Measurements from ENCODE around the gene TRIP10. TPM values are rescaled to one million over a fixed set of nuclear protein-coding genes. Genes with fewer than 3 reads are reported as not detected.
A peak's percentile ranks its signal among the peaks of the same experiment; 100 is the strongest.
"Not testable (repeated sequence)": the region's sequence is repeated elsewhere in the genome, so short reads cannot be mapped to it uniquely, and the experiment has no call there.

Gene TRIP10
- total RNA-seq, 2 donors from 2014 or later: 23.1 to 31.9 TPM

DNA sequence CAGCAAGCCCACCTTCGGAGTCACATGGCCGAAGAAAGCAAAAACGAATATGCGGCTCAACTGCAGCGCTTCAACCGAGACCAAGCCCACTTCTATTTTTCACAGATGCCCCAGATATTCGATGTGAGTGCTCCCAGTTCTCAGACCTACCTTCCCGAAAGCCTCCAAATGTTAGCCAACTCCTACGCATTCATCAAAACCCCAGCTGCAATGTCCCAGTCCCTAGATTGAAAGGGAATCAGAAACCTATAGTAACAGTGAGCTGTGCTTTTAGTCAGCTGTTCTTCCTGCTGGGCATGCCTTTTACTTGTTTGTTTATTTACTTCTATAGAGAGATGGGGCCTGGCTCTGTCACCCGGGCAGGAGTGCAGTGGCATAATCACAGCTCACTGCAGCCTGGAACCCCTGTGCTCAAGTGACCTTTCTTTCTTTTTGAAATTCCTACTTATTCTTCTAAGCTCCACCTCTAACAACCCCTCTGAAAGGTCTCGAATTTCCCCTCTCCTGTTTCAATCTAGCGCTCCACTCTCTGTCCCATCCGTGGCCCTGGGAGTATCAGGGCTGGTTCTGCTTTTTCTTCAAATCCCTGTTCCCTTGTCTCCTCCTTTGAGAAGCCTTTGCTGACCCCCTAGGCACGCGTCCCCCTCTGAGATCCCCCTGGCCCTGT, 4.4 kb downstream of the TRIP10 start:
- intact Hi-C loops (cut with DNase I): loop anchor here (10.0 kb wide), 2 partner anchors 121 to 229 kb away; no protein-coding TSS in a partner anchor
- H3K4me3 ChIP-seq: no peak overlapping the region
- H3K27ac ChIP-seq: peak overlapping the region; percentile 66 to 83 (median 80)
- TF ChIP-seq, protein P1, sequence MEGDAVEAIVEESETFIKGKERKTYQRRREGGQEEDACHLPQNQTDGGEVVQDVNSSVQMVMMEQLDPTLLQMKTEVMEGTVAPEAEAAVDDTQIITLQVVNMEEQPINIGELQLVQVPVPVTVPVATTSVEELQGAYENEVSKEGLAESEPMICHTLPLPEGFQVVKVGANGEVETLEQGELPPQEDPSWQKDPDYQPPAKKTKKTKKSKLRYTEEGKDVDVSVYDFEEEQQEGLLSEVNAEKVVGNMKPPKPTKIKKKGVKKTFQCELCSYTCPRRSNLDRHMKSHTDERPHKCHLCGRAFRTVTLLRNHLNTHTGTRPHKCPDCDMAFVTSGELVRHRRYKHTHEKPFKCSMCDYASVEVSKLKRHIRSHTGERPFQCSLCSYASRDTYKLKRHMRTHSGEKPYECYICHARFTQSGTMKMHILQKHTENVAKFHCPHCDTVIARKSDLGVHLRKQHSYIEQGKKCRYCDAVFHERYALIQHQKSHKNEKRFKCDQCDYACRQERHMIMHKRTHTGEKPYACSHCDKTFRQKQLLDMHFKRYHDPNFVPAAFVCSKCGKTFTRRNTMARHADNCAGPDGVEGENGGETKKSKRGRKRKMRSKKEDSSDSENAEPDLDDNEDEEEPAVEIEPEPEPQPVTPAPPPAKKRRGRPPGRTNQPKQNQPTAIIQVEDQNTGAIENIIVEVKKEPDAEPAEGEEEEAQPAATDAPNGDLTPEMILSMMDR (IDR thresholded peaks at IDR 0.05): no peak
- no peak for TF ChIP-seq POLR2A (IDR thresholded peaks at IDR 0.05)
- peaks cover 35% of the 10 kb centered on the region for H3K4me1 ChIP-seq
- DNase-seq: no peak
- WGBS, 2 donors: 89 to 94% methylated on average over 15 of the region's 15 CpGs
- H3K9me3 ChIP-seq: no peaks in the 10 kb centered on the region
- ATAC-seq: no peak
- peaks cover 4 to 18% of the 10 kb centered on the region in 2 donors for H3K36me3 ChIP-seq (replicated peaks in 1 of 2; ENCODE audit: insufficient read depth in 1 of 2, low read depth in 2 of 2)
- no peaks in the 10 kb centered on the region for H3K27me3 ChIP-seq

- intact Hi-C loops (cut with DNase I): loop anchor here (10.0 kb wide), 2 partner anchors 120 to 230 kb away; no protein-coding TSS in a partner anchor
- Histone ChIP-seq H3K9me3 (no peaks in the 10 kb centered on the region), H3K27me3 (no peaks in the 10 kb centered on the region), H3K4me1 (peaks cover 30% of the 10 kb centered on the region), H3K27ac (peak overlapping the region; percentile 66 to 83 (median 80)), H3K4me3 (no peak overlapping the region), H3K36me3 (replicated peaks in 1 of 2; ENCODE audit: insufficient read depth in 1 of 2, low read depth in 2 of 2) (peaks cover 4 to 21% of the 10 kb centered on the region in 2 donors)
- DNase-seq: peak; percentile 75 to 85 (median 79)
- 52% methylated on average over 19 to 31 of the region's 41 CpGs for WGBS, 2 donors
- ATAC-seq: peak; percentile 77
- TF ChIP-seq, protein P1 (IDR thresholded peaks at IDR 0.05): peak in 1 of 7 experiments; percentile 5
- TF ChIP-seq POLR2A (IDR thresholded peaks at IDR 0.05): no peak
Measured at GRCh38 chr19:6744381-6745301, 5.2 kb downstream of the TRIP10 start.

GRCh38 chr19:6745965-6746364, 6.5 kb downstream of the TRIP10 start:
- intact Hi-C loops (cut with DNase I): loop anchor here (10.0 kb wide), 2 partner anchors 119 to 231 kb away; no protein-coding TSS in a partner anchor
- Histone ChIP-seq H3K27ac (peak overlapping the region in 1 of 4 donors; percentile 82), H3K36me3 (replicated peaks in 1 of 2; ENCODE audit: insufficient read depth in 1 of 2, low read depth in 2 of 2) (peaks cover 9 to 21% of the 10 kb centered on the region in 2 donors), H3K9me3 (no peaks in the 10 kb centered on the region), H3K4me1 (peaks cover 29% of the 10 kb centered on the region), H3K27me3 (no peaks in the 10 kb centered on the region), H3K4me3 (no peak overlapping the region)
- DNase-seq (no peak), ATAC-seq (no peak)
- 87 to 89% methylated on average over 24 of the region's 24 CpGs for WGBS, 2 donors
- TF ChIP-seq, protein P1 (IDR thresholded peaks at IDR 0.05): no peak
- no peak for TF ChIP-seq POLR2A (IDR thresholded peaks at IDR 0.05)

- H3K27ac ChIP-seq: not testable (repeated sequence)
Measured at GRCh38 chr19:6748543-6748942, 9.1 kb downstream of the TRIP10 start.

DNA sequence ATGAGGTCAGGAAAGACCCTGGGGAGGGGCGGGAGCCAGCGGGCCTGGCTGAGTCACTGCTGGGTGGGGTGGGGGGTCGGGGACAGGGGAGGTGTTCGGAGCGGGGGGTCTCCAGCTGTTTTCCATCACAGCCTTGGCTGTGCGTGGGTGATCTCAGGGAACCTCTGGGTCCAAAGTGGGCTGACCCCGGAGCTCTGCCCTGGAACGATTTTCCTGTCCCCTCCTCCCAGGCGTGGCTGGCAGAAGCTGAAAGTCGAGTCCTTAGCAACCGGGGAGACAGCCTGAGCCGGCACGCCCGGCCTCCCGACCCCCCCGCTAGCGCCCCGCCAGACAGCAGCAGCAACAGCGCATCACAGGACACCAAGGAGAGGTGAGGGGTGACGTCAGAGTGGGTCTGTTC, 10.6 kb downstream of the TRIP10 start:
- no peak overlapping the region for H3K4me3 ChIP-seq
- no peak for ATAC-seq
- H3K27ac ChIP-seq: no peak overlapping the region
- no peak for DNase-seq
- no peaks in the 10 kb centered on the region for H3K9me3 ChIP-seq
- intact Hi-C loops (cut with DNase I): no loop called here
- peaks cover 9 to 24% of the 10 kb centered on the region in 2 donors for H3K36me3 ChIP-seq (replicated peaks in 1 of 2; ENCODE audit: insufficient read depth in 1 of 2, low read depth in 2 of 2)
- TF ChIP-seq, protein P1 (IDR thresholded peaks at IDR 0.05): no peak
- TF ChIP-seq POLR2A (IDR thresholded peaks at IDR 0.05): no peak
- no peaks in the 10 kb centered on the region for H3K27me3 ChIP-seq
- H3K4me1 ChIP-seq: peaks cover 6% of the 10 kb centered on the region
- WGBS, 2 donors: 73% methylated on average over 3 to 20 of the region's 20 CpGs

More at GRCh38 chr19:6748543-6748942, 9.1 kb downstream of the TRIP10 start:
- not testable (repeated sequence) for H3K27me3 ChIP-seq, H3K9me3 ChIP-seq, H3K4me3 ChIP-seq, ATAC-seq, DNase-seq
- Histone ChIP-seq H3K36me3 (replicated peaks in 1 of 2; ENCODE audit: insufficient read depth in 1 of 2, low read depth in 2 of 2) (peaks cover 9 to 24% of the 10 kb centered on the region in 2 donors), H3K4me1 (peaks cover 19% of the 10 kb centered on the region)
- WGBS, 2 donors: 83 to 89% methylated on average over 10 of the region's 10 CpGs
- intact Hi-C loops (cut with DNase I): loop anchor here (10.0 kb wide), 2 partner anchors 116 to 234 kb away; no protein-coding TSS in a partner anchor
